PC-3 (cell line): ENCODE measurements around the gene C1QB. TPM values are rescaled to one million over a fixed set of nuclear protein-coding genes. Genes with fewer than 3 reads are reported as not detected.

Experiments
- ATAC-seq: fragments of 200-7000 bp; cut with Tn5 transposase; 2 replicates; pipeline ENCODE4 v1.9.1; 2020; ENCODE audit warnings: mild to moderate bottlenecking, moderate library complexity
- BruUV-seq: library from RNA; stranded (reverse); fragments of 400-500 nt; replicated peaks from 2 replicates; lab custom pipeline; 2021; lab: Mats Ljungman, UMichigan
- CTCF ChIA-PET: fragments of 300-600 bp; sonication (Branson Sonifier 250); formaldehyde crosslinking; loops from one replicate; lab custom pipeline; 2022; ENCODE audit warnings: antibody characterized with exemption; lab: Charles Lee
- POLR2A ChIA-PET: fragments of 300-600 bp; sonication (Branson Sonifier 250); formaldehyde crosslinking; loops from one replicate; lab custom pipeline; 2022; ENCODE audit warnings: antibody characterized with exemption; ENCODE audit not compliant: unreplicated experiment; lab: Charles Lee
- DNase-seq: peaks from one replicate; pipeline ENCODE4 v3.0.0-alpha.2; 2015
- H2AFZ ChIP-seq: fragments of 300-600 bp; sonication (generic); 2 replicates; pipeline ENCODE4 v1.6.0; 2016; ENCODE audit warnings: antibody characterized with exemption, low read length
- H3F3A ChIP-seq: fragments of 300-600 bp; sonication (generic); one replicate; pipeline ENCODE4 v1.6.0; 2017; ENCODE audit warnings: antibody characterized with exemption, low read length, control low read depth, mild to moderate bottlenecking; ENCODE audit not compliant: unreplicated experiment
- H3K27ac ChIP-seq: fragments of 300-600 bp; sonication (generic); 2 replicates; pipeline ENCODE4 v1.5.1; 2016; ENCODE audit warnings: mild to moderate bottlenecking, low read length
- H3K27me3 ChIP-seq: fragments of 300-600 bp; sonication (generic); 2 replicates; pipeline ENCODE4 v1.6.1; 2016; ENCODE audit warnings: low read length, mixed read lengths
- H3K36me3 ChIP-seq: fragments of 300-600 bp; sonication (generic); 2 replicates; pipeline ENCODE4 v1.6.1; 2016; ENCODE audit warnings: low read depth, mixed run types, low read length, mixed read lengths
- H3K4me1 ChIP-seq: fragments of 300-600 bp; sonication (generic); 2 replicates; pipeline ENCODE4 v1.5.1; 2016; ENCODE audit warnings: low read length; ENCODE audit not compliant: insufficient read depth
- H3K4me2 ChIP-seq: fragments of 300-600 bp; sonication (generic); 2 replicates; pipeline ENCODE4 v1.6.0; 2016; ENCODE audit warnings: low read length
- H3K4me3 ChIP-seq: fragments of 300-600 bp; sonication (generic); 2 replicates; pipeline ENCODE4 v1.5.1; 2016; ENCODE audit warnings: mild to moderate bottlenecking, low read length, mixed read lengths
- H3K79me2 ChIP-seq: fragments of 300-600 bp; sonication (generic); 2 replicates; pipeline ENCODE4 v1.6.1; 2017; ENCODE audit warnings: low read length, mixed read lengths
- H3K9ac ChIP-seq: fragments of 300-600 bp; sonication (generic); 2 replicates; pipeline ENCODE4 v1.6.0; 2016; ENCODE audit warnings: mild to moderate bottlenecking, low read length
- H3K9me2 ChIP-seq: fragments of 300-600 bp; sonication (generic); replicated peaks from 2 replicates; pipeline ENCODE4 v1.6.1; 2016; ENCODE audit warnings: mixed run types, low read length, mixed read lengths
- H3K9me3 ChIP-seq: fragments of 300-600 bp; sonication (generic); 2 replicates; pipeline ENCODE4 v1.6.1; 2016; ENCODE audit warnings: low read length, mixed read lengths
- H4K20me1 ChIP-seq: fragments of 300-600 bp; sonication (generic); 2 replicates; pipeline ENCODE4 v1.6.1; 2016; ENCODE audit warnings: low read length, mixed read lengths
- CTCF ChIP-seq: fragments of 300-600 bp; sonication (generic); conservative IDR thresholded peaks from 2 replicates; pipeline ENCODE4 v1.5.1; 2017; ENCODE audit warnings: antibody characterized with exemption, low read depth, mild to moderate bottlenecking, low read length
- EZH2 ChIP-seq: fragments of 300-600 bp; sonication (generic); IDR thresholded peaks from one replicate; pipeline ENCODE4 v1.6.1; 2017; ENCODE audit warnings: antibody characterized with exemption, mild to moderate bottlenecking, low read length; ENCODE audit not compliant: unreplicated experiment
- EZH2phosphoT487 ChIP-seq: fragments of 300-600 bp; sonication (generic); IDR thresholded peaks from 2 replicates; pipeline ENCODE4 v1.6.1; 2018; ENCODE audit warnings: mild to moderate bottlenecking, antibody characterized with exemption, low read length, borderline replicate concordance
- intact Hi-C: fragments of 100-400 bp; cut with micrococcal nuclease; formaldehyde crosslinking; loops from 2 replicates; pipeline ENCODE4 v1.9.0; 2023
- total RNA-seq: library from RNA; depleted of rRNA; stranded (reverse); fragments of >200 nt; gene quantifications from 2 replicates; pipeline ENCODE4 v1.2.3, GENCODE V29; 2014

C1QB gene
- total RNA-seq, 1 experiment from 2014 or later = not detected

GRCh38 chr1:22697980-22698379 is 44.9 kb downstream of the C1QB start:
- Histone ChIP-seq H3K4me3 (no peak overlapping the region), H2AFZ (no peak overlapping the region), H3K4me1 (peaks cover 6% of the 10 kb centered on the region; the same call in 1 of the 2 replicates), H3K36me3 (no peaks in the 10 kb centered on the region), H3K9me3 (no peaks in the 10 kb centered on the region), H4K20me1 (no peaks in the 10 kb centered on the region), H3K27ac (no peak overlapping the region), H3K4me2 (no peak overlapping the region), H3F3A (no peaks in the 10 kb centered on the region), H3K9ac (no peak overlapping the region), H3K79me2 (no peaks in the 10 kb centered on the region), H3K9me2 (no peaks in the 10 kb centered on the region), H3K27me3 (no peaks in the 10 kb centered on the region)
- POLR2A ChIA-PET = interaction anchor here (0.7 kb wide), 1 partner anchor 59 kb away, joined by 3 read pairs; no protein-coding TSS in a partner anchor
- no TSS peak for BruUV-seq
- intact Hi-C loops = no loop called here
- no peak for DNase-seq
- CTCF ChIA-PET = no interaction called here
- TF ChIP-seq EZH2phosphoT487 (no peak), EZH2 (no peak), CTCF (no peak)
- ATAC-seq = no peak

GRCh38 chr1:22699681-22700520 is 46.9 kb downstream of the C1QB start:
- Histone ChIP-seq H3F3A (no peaks in the 10 kb centered on the region), H4K20me1 (no peaks in the 10 kb centered on the region), H2AFZ (no peak overlapping the region), H3K4me3 (no peak overlapping the region), H3K79me2 (no peaks in the 10 kb centered on the region), H3K9ac (no peak overlapping the region), H3K27me3 (no peaks in the 10 kb centered on the region), H3K4me2 (no peak overlapping the region), H3K27ac (no peak overlapping the region), H3K36me3 (no peaks in the 10 kb centered on the region), H3K9me3 (no peaks in the 10 kb centered on the region), H3K4me1 (peaks cover 10% of the 10 kb centered on the region; the same call in 1 of the 2 replicates), H3K9me2 (no peaks in the 10 kb centered on the region)
- no TSS peak for BruUV-seq
- no peak for TF ChIP-seq EZH2phosphoT487
- TF ChIP-seq EZH2 = no peak
- no peak for TF ChIP-seq CTCF
- ChIA-PET CTCF (no interaction called here), POLR2A (no interaction called here)
- ATAC-seq = no peak
- DNase-seq = no peak
- intact Hi-C loops = no loop called here
